Posterior vena cava (tissue), 2 donors: Measurements from ENCODE around the gene ARPC5L. TPM values are rescaled to one million over a fixed set of nuclear protein-coding genes. Genes with fewer than 3 reads are reported as not detected.
A peak's percentile ranks its signal among the peaks of the same experiment; 100 is the strongest.
"Not testable (repeated sequence)": the region's sequence is repeated elsewhere in the genome, so short reads cannot be mapped to it uniquely, and the experiment has no call there.

Experiments
- DNase-seq: peaks from one replicate; pipeline ENCODE4 v3.0.0-alpha.2; 2020; ENCODE audit warnings: low spot score
- intact Hi-C, 2 donors: fragments of 100-400 bp; cut with DNase I; formaldehyde crosslinking; loops; one replicate each; pipeline versions ENCODE4 v1.14.1 to v1.14.2; 2022 to 2023
- total RNA-seq, 2 donors: library from RNA; stranded (reverse); fragmentation: NEBNext Ultra II Directional; extraction: Animal tissue kit (Norgen Biotek cat#: 25700); gene quantifications; one replicate each; pipeline ENCODE4 v1.2.1, GENCODE V29; 2021
- donor health status: DM: yes; HTN: yes; CAD: no.
- donor health status: DM: yes; HTN: yes; CAD: no.

ARPC5L gene
- total RNA-seq, 2 donors from 2014 or later: 23.1 to 23.4 TPM

DNA sequence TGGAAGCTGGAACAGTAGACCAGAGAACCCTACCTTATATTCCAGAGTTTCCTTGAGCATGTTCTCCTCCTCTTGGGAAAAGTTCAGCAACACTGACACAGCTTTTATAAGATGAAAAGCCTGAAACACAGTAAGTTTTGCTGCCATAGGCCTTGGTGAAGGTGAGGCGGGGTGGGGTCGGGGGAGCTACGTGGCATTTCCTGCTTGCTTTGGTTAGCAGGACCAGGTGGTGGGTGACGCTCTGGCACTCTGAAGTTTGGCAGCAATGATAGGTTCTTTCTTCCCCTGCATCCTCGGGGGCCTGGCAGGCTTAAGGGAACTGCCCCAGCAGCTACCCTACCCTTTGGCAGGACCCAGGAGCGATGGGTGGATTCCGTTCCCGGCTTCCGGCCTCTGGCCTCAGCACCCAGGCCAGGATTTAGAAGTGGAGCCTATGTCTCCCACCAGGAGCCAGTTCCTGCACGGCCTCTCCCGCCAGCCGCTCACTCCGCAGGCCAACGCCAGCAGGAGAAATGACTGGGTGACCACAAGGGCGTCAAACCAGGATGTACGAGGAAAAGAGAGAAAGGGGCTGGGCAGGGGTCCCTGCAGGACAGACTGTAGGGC is 19.3 kb downstream of the ARPC5L start:
- DNase-seq: no peak

DNA sequence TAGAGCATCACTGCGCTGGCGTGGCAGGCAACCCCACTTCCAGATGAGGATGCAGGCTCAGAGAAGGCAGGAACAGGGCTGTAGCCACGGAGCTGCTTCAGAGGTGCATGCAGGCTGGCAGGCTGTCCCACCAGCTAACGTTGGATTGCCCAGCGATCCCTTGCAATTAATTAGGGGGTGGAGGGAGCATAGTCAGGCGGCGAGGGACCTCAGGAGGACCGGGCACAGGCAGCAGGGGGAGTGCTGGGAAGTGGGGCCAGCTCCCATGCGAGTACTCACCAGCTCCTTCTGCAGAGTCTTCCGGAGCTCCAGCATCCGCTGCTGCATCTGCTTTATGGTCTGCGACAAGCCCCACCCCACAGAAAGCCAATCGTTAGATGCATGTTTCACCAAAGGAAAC is 20.3 kb downstream of the ARPC5L start:
- peak; percentile 16 for DNase-seq
- intact Hi-C loops: no loop called here

More for the DNA sequence above, 19.3 kb downstream of the ARPC5L start:
- intact Hi-C loops: no loop called here

DNA sequence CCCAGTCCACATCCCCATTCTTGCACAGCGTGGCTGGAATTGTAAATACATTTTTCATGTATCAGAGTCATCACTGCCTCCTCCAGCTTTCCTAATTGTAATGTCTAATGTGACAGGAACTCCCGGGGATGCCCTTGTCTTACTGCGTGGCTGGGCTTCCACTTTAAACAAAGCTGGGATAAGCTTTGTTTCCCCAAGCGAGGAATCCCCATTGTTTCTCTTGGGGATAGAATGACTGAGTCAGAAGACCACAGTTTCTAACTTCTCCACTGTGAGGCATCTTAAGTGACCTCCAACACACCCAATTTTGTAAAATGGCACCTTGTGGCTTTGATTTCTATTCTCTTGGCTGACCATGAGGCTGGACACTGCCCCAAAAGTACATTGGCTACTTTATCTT is 22.4 kb downstream of the ARPC5L start:
- intact Hi-C loops: no loop called here
- peak; percentile 14 for DNase-seq

DNA sequence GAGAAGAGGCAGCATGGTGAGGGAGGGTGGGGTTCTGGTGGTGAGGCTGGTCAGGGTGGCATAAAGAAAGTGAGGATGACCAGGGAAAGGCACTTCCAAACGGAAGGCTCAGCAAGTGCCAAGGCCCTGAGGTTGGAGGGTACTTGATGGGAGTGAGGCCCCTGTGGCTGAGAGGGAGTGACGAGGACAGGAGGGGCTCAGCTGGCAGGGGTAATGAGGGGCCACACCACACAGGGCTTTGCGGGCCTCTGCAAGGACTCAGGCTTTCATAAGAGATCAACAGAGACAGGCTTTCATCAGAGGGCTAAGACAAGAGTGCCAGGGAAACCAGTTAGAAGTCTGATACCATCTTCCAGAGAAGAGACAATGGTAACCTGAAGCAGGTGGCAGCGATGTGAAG is 23.6 kb downstream of the ARPC5L start:
- DNase-seq: peak; percentile 54
- intact Hi-C loops: no loop called here

GRCh38 chr9:124886461-124886860 is 24.5 kb downstream of the ARPC5L start:
- DNase-seq: peak; percentile 61

DNA sequence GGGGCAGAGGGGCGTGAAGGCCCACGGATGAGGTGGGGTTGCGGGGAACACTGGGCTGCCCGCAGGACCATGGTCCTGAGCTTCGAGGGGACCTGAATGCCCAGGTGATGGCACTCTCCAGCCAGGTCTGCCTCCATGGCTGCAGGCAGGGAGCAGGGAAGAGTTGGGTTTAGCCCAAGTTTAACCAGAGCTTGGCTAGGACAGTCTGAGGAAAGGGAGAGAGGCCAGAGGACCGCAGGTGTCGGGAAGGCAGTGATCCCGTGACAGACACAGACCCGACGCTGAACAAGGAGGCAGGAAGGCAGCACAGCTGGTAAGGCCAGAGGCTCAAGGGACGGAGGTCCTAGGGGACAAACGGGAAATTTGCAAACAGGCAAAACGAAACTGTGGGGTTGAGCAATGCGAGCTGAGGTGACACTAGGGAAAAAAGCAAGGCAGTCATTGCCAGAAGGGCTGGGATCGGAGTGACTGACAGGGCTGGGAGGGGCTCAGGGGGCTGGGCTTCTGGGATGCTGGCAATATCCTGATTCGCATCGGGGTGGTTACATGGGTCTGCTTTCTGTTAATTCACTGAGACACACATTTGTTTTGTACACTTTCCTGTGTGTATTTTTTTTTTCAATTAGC is 25.0 kb downstream of the ARPC5L start:
- intact Hi-C loops: no loop called here
- peak; percentile 41 for DNase-seq

More at GRCh38 chr9:124886461-124886860, 24.5 kb downstream of the ARPC5L start:
- intact Hi-C loops: no loop called here

GRCh38 chr9:124887832-124888231 is 25.9 kb downstream of the ARPC5L start:
- DNase-seq: peak; percentile 22
- intact Hi-C loops: no loop called here

DNA sequence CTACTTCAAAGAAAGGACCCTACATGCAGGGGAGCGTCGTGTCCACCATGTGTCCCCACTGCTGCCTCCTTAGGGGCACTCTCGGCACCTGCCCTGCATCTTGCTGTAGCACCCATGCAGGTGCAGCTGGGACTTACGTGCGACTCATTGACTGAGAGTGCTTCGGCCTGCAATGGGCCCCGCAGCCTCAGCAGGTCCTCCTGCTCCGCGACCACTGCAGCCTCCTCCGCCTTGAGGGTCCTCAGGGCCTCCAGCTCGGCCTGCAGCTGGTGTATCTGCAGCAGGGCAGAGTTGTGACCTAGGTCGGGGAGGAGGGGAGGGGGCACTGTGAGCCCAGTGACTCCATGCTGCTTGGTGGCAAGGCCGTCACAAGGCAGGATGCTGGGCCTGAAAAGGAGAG is 27.1 kb downstream of the ARPC5L start:
- intact Hi-C loops: no loop called here
- peak; percentile 68 for DNase-seq

GRCh38 chr9:124890179-124890578 is 28.2 kb downstream of the ARPC5L start:
- intact Hi-C loops: no loop called here
- DNase-seq: peak; percentile 55

DNA sequence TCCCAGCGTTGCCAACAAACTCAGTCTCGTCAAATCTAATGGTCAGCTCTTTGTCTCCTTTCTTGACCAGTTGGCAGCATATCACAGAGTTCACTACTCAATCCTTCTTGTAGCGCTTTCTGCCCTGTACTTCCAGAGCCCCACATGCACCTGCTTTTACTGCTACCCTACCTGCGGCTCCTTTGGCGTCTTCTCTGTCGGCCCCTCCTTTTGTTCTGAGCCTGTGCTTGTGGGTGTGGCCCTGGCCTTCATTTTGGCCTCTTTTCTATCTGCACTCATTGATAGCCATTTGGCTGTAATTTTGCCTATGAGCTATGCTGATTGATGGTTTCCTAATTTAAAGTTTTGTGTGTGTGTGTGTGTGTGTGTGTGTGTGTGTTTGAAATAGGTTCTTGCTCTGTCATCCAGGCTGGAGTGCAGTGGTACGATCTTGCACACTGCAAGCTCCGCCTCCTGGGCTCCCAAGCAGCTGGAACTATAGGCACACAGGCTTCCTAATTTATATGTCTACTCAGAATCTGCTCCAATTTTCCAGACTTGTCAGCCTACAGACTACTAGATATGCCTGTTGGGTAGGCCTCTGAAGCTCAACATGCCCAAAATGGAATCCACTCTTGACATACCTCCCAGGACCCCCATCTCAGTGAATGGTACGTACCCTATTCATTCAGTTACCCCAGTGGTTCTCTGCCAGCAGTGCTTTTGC is 32.3 kb downstream of the ARPC5L start:
- DNase-seq: peak; percentile 18

DNA sequence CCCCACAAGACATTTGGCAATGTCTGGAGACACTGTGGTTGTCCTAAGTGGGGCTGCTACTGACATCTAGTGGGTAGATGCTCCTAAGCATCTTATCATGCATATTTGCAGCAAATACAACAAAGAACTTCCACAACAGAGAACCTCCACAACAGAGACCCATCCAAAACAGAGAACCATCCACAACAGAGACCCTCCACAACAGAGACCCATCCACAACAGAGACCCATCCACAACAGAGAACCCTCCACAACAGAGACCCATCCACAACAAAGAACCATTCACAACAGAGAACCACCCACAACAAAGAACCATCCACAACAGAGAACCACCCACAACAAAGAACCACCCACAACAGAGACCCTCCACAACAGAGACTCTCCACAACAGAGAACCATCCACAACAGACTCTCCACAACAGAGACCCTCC is 32.8 kb downstream of the ARPC5L start:
- peak; percentile 6 for DNase-seq
- intact Hi-C loops: no loop called here

More for the DNA sequence above, 32.3 kb downstream of the ARPC5L start:
- intact Hi-C loops: no loop called here

- DNase-seq: no peak
- intact Hi-C loops: no loop called here
Observed at GRCh38 chr9:124897570-124898460, 35.9 kb downstream of the ARPC5L start.

DNA sequence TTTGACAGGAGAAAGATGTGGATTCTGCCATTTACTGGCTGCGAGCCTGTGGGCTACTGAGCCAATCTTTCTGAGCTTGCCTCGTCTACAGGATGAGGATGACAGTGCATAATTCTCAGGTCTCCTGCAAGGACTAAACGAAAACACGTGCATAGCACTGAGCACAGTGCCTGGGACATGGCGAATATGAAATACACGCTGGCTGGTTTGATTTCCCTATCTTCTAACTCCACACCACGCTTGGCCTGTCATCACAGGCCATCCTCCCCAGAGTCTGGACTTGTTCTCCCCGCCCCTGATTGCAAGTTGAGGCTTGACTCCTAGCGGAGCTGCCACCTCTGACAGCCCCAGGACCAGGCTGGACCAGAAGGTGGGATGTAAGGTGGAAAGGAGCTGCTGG is 37.9 kb downstream of the ARPC5L start:
- intact Hi-C loops: no loop called here
- DNase-seq: no peak

- intact Hi-C loops: no loop called here
- no peak for DNase-seq
Observed at GRCh38 chr9:124906966-124907365, 45.0 kb downstream of the ARPC5L start.

DNA sequence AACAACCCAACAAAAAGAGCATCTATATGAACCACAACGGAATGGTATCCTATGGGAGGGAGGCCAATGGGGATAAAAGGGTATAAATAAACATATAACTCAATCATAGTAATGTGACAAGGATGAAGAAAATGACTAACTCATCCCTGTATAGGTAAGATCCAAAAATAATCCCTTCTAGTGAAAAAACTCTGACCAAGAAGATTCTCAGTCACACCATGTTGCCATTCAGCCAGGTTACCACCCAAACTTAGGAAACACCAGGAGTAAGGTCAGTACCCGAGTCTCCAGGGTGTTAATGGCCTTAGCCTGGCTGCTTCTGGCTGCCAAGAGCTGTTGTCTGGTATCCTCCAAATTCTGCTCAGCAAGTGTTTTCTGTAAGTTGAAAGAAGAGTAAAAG is 46.2 kb downstream of the ARPC5L start:
- no peak for DNase-seq

DNA sequence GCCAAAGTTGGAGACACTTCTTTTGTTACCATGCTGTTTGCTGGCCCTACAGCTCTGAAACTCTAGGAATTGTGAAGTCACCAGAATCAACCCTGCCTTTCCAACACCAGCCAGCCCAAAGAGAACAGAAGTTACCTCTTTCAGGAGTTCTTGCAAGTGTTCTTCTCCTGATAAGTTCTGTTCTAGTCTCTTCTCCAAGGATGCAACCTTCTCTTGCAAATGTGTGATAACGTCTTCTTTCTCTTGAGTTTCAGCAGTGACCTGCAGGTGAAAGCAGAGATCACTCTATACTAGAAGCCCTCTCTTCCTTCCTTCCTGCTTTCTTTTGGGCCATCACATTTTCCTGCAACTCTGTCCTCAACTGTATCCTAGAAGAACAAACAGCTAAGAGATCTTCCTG is 49.8 kb downstream of the ARPC5L start:
- no peak for DNase-seq
- intact Hi-C loops: no loop called here

More for the DNA sequence above, 46.2 kb downstream of the ARPC5L start:
- intact Hi-C loops: no loop called here

GRCh38 chr9:124913378-124913777 is 51.4 kb downstream of the ARPC5L start:
- intact Hi-C loops: no loop called here
- DNase-seq: no peak

GRCh38 chr9:124914753-124915405 is 52.9 kb downstream of the ARPC5L start:
- intact Hi-C loops: no loop called here
- no peak for DNase-seq

GRCh38 chr9:124920394-124920793 is 58.5 kb downstream of the ARPC5L start:
- DNase-seq, intact Hi-C loops: not testable (repeated sequence)
